Smooth muscle cell (in vitro differentiated cells): Measurements from ENCODE around the gene MB. TPM values are rescaled to one million over a fixed set of nuclear protein-coding genes. Genes with fewer than 3 reads are reported as not detected.

Experiments
- DNase-seq: peaks from one replicate; lab custom pipeline; 2025; ENCODE audit not compliant: unreplicated experiment; lab: John Stamatoyannopoulos, UW
- H2AFZ ChIP-seq: fragments of 200-600 bp; sonication (generic); 2 replicates; pipeline ENCODE4 v1.6.0; 2016; ENCODE audit warnings: antibody characterized with exemption, low read depth, mild to moderate bottlenecking
- H3F3A ChIP-seq: fragments of 200-600 bp; sonication (generic); 2 replicates; pipeline ENCODE4 v1.6.0; 2017; ENCODE audit warnings: antibody characterized with exemption, low read depth
- H3K27ac ChIP-seq: fragments of 200-600 bp; sonication (generic); 2 replicates; pipeline ENCODE4 v1.5.1; 2016; ENCODE audit warnings: low read depth, mild to moderate bottlenecking
- H3K27me3 ChIP-seq: fragments of 200-600 bp; sonication (generic); 2 replicates; pipeline ENCODE4 v1.6.1; 2016; ENCODE audit warnings: low read depth, mild to moderate bottlenecking
- H3K36me3 ChIP-seq: fragments of 200-600 bp; sonication (generic); 2 replicates; pipeline ENCODE4 v1.5.1; 2016; ENCODE audit warnings: low read depth
- H3K4me1 ChIP-seq: fragments of 200-600 bp; sonication (generic); 2 replicates; pipeline ENCODE4 v1.5.1; 2016; ENCODE audit warnings: low read depth
- H3K4me2 ChIP-seq: fragments of 200-600 bp; sonication (generic); 2 replicates; pipeline ENCODE4 v1.6.0; 2016; ENCODE audit warnings: mild to moderate bottlenecking
- H3K4me3 ChIP-seq: fragments of 200-600 bp; sonication (generic); 2 replicates; pipeline ENCODE4 v1.5.1; 2016; ENCODE audit warnings: mild to moderate bottlenecking
- H3K79me2 ChIP-seq: fragments of 200-600 bp; sonication (generic); 2 replicates; pipeline ENCODE4 v1.6.0; 2016; ENCODE audit warnings: low read depth, mild to moderate bottlenecking
- H3K9ac ChIP-seq: fragments of 200-600 bp; sonication (generic); 2 replicates; pipeline ENCODE4 v1.6.0; 2016; ENCODE audit warnings: low read depth
- H3K9me3 ChIP-seq: fragments of 200-600 bp; sonication (generic); replicated peaks from 2 replicates; pipeline ENCODE4 v1.5.1; 2016; ENCODE audit warnings: low read depth
- H4K20me1 ChIP-seq: fragments of 200-600 bp; sonication (generic); 2 replicates; pipeline ENCODE4 v1.6.0; 2016; ENCODE audit warnings: low read depth
- WGBS: methylation state at CpG from one replicate; pipeline ENCODE4 v1.1.7; 2016; ENCODE audit warnings: low lambda C conversion rate; 5-methylcytosine and 5-hydroxymethylcytosine counted together
- polyA plus RNA-seq: library from polyadenylated mRNA; unstranded; fragments of >200 nt; fragmentation: Nextera tagmentation; extraction: Ambion mirVana; gene quantifications from 2 replicates; pipeline ENCODE4 v1.2.1, GENCODE V29; 2016
- total RNA-seq: library from RNA; depleted of rRNA; stranded (reverse); fragments of >200 nt; gene quantifications from 2 replicates; pipeline ENCODE4 v1.2.3, GENCODE V29; 2014
- TF ChIP-seq, protein P1 (sequence below): fragments of 200-600 bp; sonication (generic); IDR thresholded peaks from 2 replicates; pipeline ENCODE4 v1.5.1; 2017; ENCODE audit warnings: borderline replicate concordance, mild to moderate bottlenecking, antibody characterized with exemption; ENCODE audit not compliant: insufficient read depth, poor library complexity, severe bottlenecking

The MB gene
- total and polyA plus RNA-seq, 2 experiments from 2014 or later: 0.53 TPM; not detected in 1

DNA sequence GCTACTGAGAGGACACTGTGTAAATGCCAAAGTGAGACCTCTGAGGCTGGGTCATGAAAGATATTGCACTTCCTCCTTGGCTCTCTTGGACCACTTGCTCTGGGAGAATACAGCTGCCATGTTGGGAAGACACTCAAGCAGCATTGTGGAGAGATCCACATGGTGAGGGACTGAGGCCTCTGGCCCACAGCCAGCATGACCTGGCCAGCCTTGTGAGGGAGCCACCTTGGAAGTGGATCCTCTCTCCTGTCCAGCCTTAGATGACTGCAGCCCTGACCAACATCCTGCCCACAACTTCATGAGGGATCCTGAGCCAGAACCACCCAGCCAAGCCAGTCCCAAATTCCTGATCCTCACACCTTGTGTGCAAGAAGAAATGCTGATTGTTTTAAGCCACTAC is 30.4 kb downstream of the MB start:
- H3K9me3 ChIP-seq: no peaks in the 10 kb centered on the region
- no peaks in the 10 kb centered on the region for H3K27me3 ChIP-seq
- H3K9ac ChIP-seq: no peak overlapping the region
- no peaks in the 10 kb centered on the region for H3K4me1 ChIP-seq
- H3K4me3 ChIP-seq: no peak overlapping the region
- H3K79me2 ChIP-seq: no peaks in the 10 kb centered on the region
- no peak overlapping the region for H3K27ac ChIP-seq
- peaks cover 13% of the 10 kb centered on the region for H3F3A ChIP-seq
- no peak overlapping the region for H2AFZ ChIP-seq
- H3K4me2 ChIP-seq: no peak overlapping the region
- H4K20me1 ChIP-seq: no peaks in the 10 kb centered on the region
- TF ChIP-seq, protein P1, sequence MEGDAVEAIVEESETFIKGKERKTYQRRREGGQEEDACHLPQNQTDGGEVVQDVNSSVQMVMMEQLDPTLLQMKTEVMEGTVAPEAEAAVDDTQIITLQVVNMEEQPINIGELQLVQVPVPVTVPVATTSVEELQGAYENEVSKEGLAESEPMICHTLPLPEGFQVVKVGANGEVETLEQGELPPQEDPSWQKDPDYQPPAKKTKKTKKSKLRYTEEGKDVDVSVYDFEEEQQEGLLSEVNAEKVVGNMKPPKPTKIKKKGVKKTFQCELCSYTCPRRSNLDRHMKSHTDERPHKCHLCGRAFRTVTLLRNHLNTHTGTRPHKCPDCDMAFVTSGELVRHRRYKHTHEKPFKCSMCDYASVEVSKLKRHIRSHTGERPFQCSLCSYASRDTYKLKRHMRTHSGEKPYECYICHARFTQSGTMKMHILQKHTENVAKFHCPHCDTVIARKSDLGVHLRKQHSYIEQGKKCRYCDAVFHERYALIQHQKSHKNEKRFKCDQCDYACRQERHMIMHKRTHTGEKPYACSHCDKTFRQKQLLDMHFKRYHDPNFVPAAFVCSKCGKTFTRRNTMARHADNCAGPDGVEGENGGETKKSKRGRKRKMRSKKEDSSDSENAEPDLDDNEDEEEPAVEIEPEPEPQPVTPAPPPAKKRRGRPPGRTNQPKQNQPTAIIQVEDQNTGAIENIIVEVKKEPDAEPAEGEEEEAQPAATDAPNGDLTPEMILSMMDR: no peak
- H3K36me3 ChIP-seq: no peaks in the 10 kb centered on the region
- DNase-seq: no peak

DNA sequence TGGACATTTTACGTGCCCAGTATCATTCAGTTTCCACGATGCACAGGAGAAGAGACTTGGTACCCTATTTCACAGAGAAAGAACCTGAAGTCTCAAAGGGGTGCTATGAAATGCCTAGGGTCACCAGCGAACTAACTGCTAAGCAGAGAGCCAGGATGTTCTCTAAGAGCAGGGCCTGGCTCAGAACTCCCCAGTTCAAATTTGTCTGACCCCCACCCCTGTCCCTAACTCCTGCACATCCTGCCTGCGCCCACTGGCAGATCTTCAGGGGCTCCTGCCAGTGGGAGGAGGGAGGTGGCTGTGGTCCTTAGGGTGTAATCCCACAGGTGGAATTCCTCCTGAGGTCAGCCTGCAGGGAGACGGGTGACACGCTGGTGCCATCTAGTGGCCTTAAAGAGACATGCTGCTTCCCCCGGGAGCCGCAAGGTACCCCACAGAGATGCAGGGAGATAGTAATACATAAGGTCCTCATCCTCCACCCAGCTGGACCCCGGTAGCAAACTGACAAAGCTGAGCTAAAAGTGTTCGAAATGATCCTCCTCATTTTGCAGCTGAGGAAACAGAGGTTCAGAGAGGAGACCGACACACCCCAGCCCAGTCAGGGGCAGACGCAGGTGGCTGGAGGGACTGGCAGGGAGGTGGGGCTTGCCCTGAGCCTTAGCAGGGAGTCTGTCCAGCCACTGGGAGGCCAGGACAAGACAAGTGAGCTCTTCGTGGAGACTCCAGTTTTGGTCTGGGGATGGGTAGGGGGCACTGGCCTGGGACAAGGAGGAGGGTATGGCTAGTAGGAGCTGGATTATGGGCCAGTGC is 34.1 kb downstream of the MB start:
- no peaks in the 10 kb centered on the region for H3K4me1 ChIP-seq
- no peaks in the 10 kb centered on the region for H3K27me3 ChIP-seq
- no peaks in the 10 kb centered on the region for H3F3A ChIP-seq
- DNase-seq: peak; percentile 13
- no peaks in the 10 kb centered on the region for H4K20me1 ChIP-seq
- no peaks in the 10 kb centered on the region for H3K9me3 ChIP-seq
- TF ChIP-seq, protein P1: peak; percentile 93
- H3K4me3 ChIP-seq: no peak overlapping the region
- H3K27ac ChIP-seq: no peak overlapping the region
- WGBS: 24% methylated on average over 13 of the region's 13 CpGs
- no peak overlapping the region for H2AFZ ChIP-seq
- H3K9ac ChIP-seq: no peak overlapping the region
- no peaks in the 10 kb centered on the region for H3K79me2 ChIP-seq
- H3K36me3 ChIP-seq: no peaks in the 10 kb centered on the region
- H3K4me2 ChIP-seq: no peak overlapping the region

DNA sequence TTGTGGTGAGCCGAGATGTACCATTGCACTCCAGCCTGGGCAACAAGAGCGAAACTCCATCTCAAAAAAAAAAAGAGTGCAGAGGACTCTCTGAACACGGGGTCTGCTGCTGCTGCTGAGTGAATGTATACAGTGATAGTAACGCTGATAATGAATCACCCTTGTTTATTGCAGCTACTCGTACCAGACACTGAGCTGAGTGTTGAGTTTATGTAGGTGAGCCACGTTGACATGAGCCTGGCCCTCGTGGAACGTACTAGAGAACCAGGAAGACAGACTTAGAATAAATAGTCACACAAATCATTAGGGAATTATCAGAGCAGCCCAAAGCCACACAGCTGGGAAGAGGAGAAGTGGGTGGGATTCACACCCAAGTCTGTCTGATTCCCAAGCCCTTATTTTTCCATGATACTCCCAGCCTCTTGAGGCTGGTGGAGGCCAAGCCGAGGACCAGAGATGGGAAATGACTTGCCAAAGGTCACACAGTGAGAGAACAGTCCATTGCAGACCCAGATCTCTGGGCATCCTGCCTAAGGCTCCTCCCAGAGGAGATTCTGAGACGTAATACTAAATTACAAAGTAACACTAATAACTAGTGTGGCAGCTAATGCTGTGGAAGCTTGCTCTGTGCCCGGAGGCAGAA is 34.8 kb downstream of the MB start:
- WGBS: 50% methylated on average over 11 of the region's 11 CpGs
- Histone ChIP-seq H2AFZ (no peak overlapping the region), H3K9ac (no peak overlapping the region), H3K4me1 (no peaks in the 10 kb centered on the region), H3K27ac (no peak overlapping the region), H3K4me3 (no peak overlapping the region), H3K36me3 (no peaks in the 10 kb centered on the region), H3K79me2 (no peaks in the 10 kb centered on the region), H4K20me1 (no peaks in the 10 kb centered on the region), H3K4me2 (no peak overlapping the region), H3F3A (no peaks in the 10 kb centered on the region), H3K9me3 (no peaks in the 10 kb centered on the region), H3K27me3 (no peaks in the 10 kb centered on the region)
- TF ChIP-seq, protein P1: no peak
- no peak for DNase-seq
